Motor neuron (in vitro differentiated cells): ENCODE results near the gene HSPA1L. TPM values are rescaled to one million over a fixed set of nuclear protein-coding genes. Genes with fewer than 3 reads are reported as not detected.
A peak's percentile ranks its signal among the peaks of the same experiment; 100 is the strongest.
"Not testable (repeated sequence)": the region's sequence is repeated elsewhere in the genome, so short reads cannot be mapped to it uniquely, and the experiment has no call there.

ENCODE experiments used
- ATAC-seq, 8 experiments: fragments of 200-7000 bp; cut with Tn5 transposase; replicated peaks in 6 of 8; 2 replicates each; pipeline ENCODE4 v1.8.0; 2021; ENCODE audit warnings: mild to moderate bottlenecking in 8 of 8, moderate library complexity in 8 of 8
- H3K27ac ChIP-seq, 2 donors: fragments of 250-450 bp; sonication (Bioruptor Pico); 2 replicates each; pipeline ENCODE4 v1.9.0; 2021; ENCODE audit warnings: antibody characterized with exemption in 2 of 2, mild to moderate bottlenecking in 2 of 2, moderate library complexity in 1 of 2
- H3K4me1 ChIP-seq, 2 donors: fragments of 250-450 bp; sonication (Bioruptor Pico); replicated peaks in 1 of 2; 2 replicates each; pipeline ENCODE4 v1.6.1; 2021; ENCODE audit warnings: antibody characterized with exemption in 2 of 2, mild to moderate bottlenecking in 2 of 2, moderate library complexity in 1 of 2
- H3K4me3 ChIP-seq, 5 donors: fragments of 250-450 bp; sonication (Bioruptor Pico); 2 replicates each; pipeline ENCODE4 v1.9.0; 2021; ENCODE audit warnings: antibody characterized with exemption in 5 of 5, mild to moderate bottlenecking in 5 of 5, moderate library complexity in 4 of 5
- WGBS, 10 experiments: fragments of 450-650 bp; shearing (Covaris generic); methylation state at CpG; one replicate each; pipeline ENCODE4 v1.0.0; 2022; 5-methylcytosine and 5-hydroxymethylcytosine counted together
- in situ Hi-C, 9 experiments: fragments of 400-800 bp; cut with MboI; loops; one replicate each; pipeline ENCODE4 v1.15.0; 2021; ENCODE audit warnings: low sequenced_read_pairs in 9 of 9, low pct_unique_long_range_greater_than_20kb in 2 of 9; ENCODE audit not compliant: unreplicated experiment in 9 of 9
- total RNA-seq, 8 experiments: library from RNA; unstranded; fragments of 300-600 nt; gene quantifications; 2 replicates each; pipeline versions ENCODE4 v1.2.3 to v1.2.4, GENCODE V29; 2022

The HSPA1L gene
- total RNA-seq, 8 experiments from 2014 or later: 1.0 to 4.3 (median 3.1) TPM

- 3 to 83% (median 26%) methylated on average over 2 to 17 of the region's 39 CpGs; no CpG with 5 or more reads in 1 of the 10 experiments for WGBS, 10 experiments
- peaks cover 23 to 44% of the 10 kb centered on the region in 2 donors for H3K4me1 ChIP-seq
- peak overlapping the region; percentile 32 to 48 (median 39) for H3K4me3 ChIP-seq
- peak; percentile 10 to 53 (median 30) for ATAC-seq
- in situ Hi-C loops: no loop called here
- H3K27ac ChIP-seq: peak overlapping the region; percentile 62 to 80
These were observed 6.4 kb upstream of the HSPA1L start for GRCh38 chr6:31821301-31822035.

- peaks cover 15 to 37% of the 10 kb centered on the region in 2 donors for H3K4me1 ChIP-seq
- in situ Hi-C loops, H3K27ac ChIP-seq, ATAC-seq, H3K4me3 ChIP-seq: not testable (repeated sequence)
- WGBS, 10 experiments: 17 to 97% (median 90%) methylated on average over 2 to 7 of the region's 10 CpGs; no CpG with 5 or more reads in 1 of the 10 experiments
These were observed 5.3 kb upstream of the HSPA1L start for GRCh38 chr6:31820399-31820798.

GRCh38 chr6:31819871-31820299, 4.8 kb upstream of the HSPA1L start:
- peak overlapping the region in 1 of 5 donors; percentile 5 for H3K4me3 ChIP-seq
- no peak overlapping the region for H3K27ac ChIP-seq
- H3K4me1 ChIP-seq: peaks cover 15 to 37% of the 10 kb centered on the region in 2 donors
- in situ Hi-C loops: no loop called here
- no peak for ATAC-seq

- in situ Hi-C loops, ATAC-seq, H3K27ac ChIP-seq: not testable (repeated sequence)
- peak overlapping the region in 4 of 5 donors; percentile 9 to 27 (median 20) for H3K4me3 ChIP-seq
- 0 to 100% (median 13%) methylated on average over 1 to 7 of the region's 8 CpGs; no CpG with 5 or more reads in 3 of the 10 experiments for WGBS, 10 experiments
- H3K4me1 ChIP-seq: peaks cover 22 to 50% of the 10 kb centered on the region in 2 donors
These were observed 2.9 kb upstream of the HSPA1L start for GRCh38 chr6:31817929-31818511.

GRCh38 chr6:31817133-31817928, 2.2 kb upstream of the HSPA1L start:
- ATAC-seq: peak in 3 of 8 experiments; percentile 0 to 17 (median 5)
- peak overlapping the region in 4 of 5 donors; percentile 9 to 27 (median 20) for H3K4me3 ChIP-seq
- WGBS, 10 experiments: 0 to 100% (median 20%) methylated on average over 1 to 2 of the region's 37 CpGs; no CpG with 5 or more reads in 3 of the 10 experiments
- in situ Hi-C loops, H3K27ac ChIP-seq: not testable (repeated sequence)
- peaks cover 18 to 47% of the 10 kb centered on the region in 2 donors for H3K4me1 ChIP-seq

GRCh38 chr6:31814677-31815024, 432 bp downstream of the HSPA1L start:
- ATAC-seq: peak; percentile 13 to 69 (median 46)
- H3K4me1 ChIP-seq: peaks cover 10 to 33% of the 10 kb centered on the region in 2 donors
- peak overlapping the region; percentile 41 to 57 (median 50) for H3K4me3 ChIP-seq
- peak overlapping the region; percentile 83 to 92 for H3K27ac ChIP-seq
- in situ Hi-C loops: no loop called here
- WGBS, 10 experiments: 0% methylated on average over 3 of the region's 13 CpGs; no CpG with 5 or more reads in 9 of the 10 experiments

- H3K4me1 ChIP-seq: peaks cover 10 to 23% of the 10 kb centered on the region in 2 donors
- WGBS, 10 experiments: 83 to 100% (median 99%) methylated on average over 1 to 7 of the region's 7 CpGs; no CpG with 5 or more reads in 4 of the 10 experiments
- peak overlapping the region; percentile 83 to 92 for H3K27ac ChIP-seq
- ATAC-seq: no peak
- peak overlapping the region in 3 of 5 donors; percentile 44 to 56 (median 50) for H3K4me3 ChIP-seq
- in situ Hi-C loops: no loop called here
These were observed 1.6 kb downstream of the HSPA1L start for GRCh38 chr6:31813465-31813849.

GRCh38 chr6:31811645-31812044, 3.4 kb downstream of the HSPA1L start:
- H3K27ac ChIP-seq: no peak overlapping the region
- H3K4me3 ChIP-seq: no peak overlapping the region
- no peak for ATAC-seq
- in situ Hi-C loops: no loop called here
- WGBS, 10 experiments: 80 to 100% (median 89%) methylated on average over 1 to 12 of the region's 12 CpGs; no CpG with 5 or more reads in 4 of the 10 experiments
- H3K4me1 ChIP-seq: peaks cover 7 to 16% of the 10 kb centered on the region in 2 donors

- in situ Hi-C loops, H3K4me3 ChIP-seq, ATAC-seq, H3K27ac ChIP-seq: not testable (repeated sequence)
- 83 to 100% (median 92%) methylated on average over 4 to 10 of the region's 10 CpGs; no CpG with 5 or more reads in 3 of the 10 experiments for WGBS, 10 experiments
- peaks cover 7 to 16% of the 10 kb centered on the region in 2 donors for H3K4me1 ChIP-seq
These were observed 6.5 kb downstream of the HSPA1L start for GRCh38 chr6:31808599-31808998.

- Histone ChIP-seq H3K27ac (peak within 1 kb of the TSS; percentile 64 to 83), H3K4me1 (peaks cover 5 to 11% of the 10 kb centered on the region in 2 donors), H3K4me3 (peak within 1 kb of the TSS; percentile 42 to 75 (median 57))
- 0 to 4% (median 1%) methylated on average over 1 to 20 of the region's 51 CpGs; no CpG with 5 or more reads in 2 of the 10 experiments for WGBS, 10 experiments
- peak; percentile 96 to 98 (median 98) for ATAC-seq
- in situ Hi-C loops: no loop called here
These were observed 8.4 kb downstream of the HSPA1L start, which contains the start of gene LSM2 for GRCh38 chr6:31806470-31807272. LSM2 (minus strand) TSS chr6:31806966; CDS start chr6:31806757, 209 bp downstream.

GRCh38 chr6:31805939-31806469, 9.1 kb downstream of the HSPA1L start:
- H3K4me1 ChIP-seq: peaks cover 5 to 11% of the 10 kb centered on the region in 2 donors
- 0 to 35% (median 9%) methylated on average over 1 to 7 of the region's 7 CpGs; no CpG with 5 or more reads in 3 of the 10 experiments for WGBS, 10 experiments
- in situ Hi-C loops: no loop called here
- H3K27ac ChIP-seq: peak overlapping the region; percentile 64 to 83
- ATAC-seq: peak in 2 of 8 experiments; percentile 6 to 7
- peak overlapping the region; percentile 42 to 75 (median 57) for H3K4me3 ChIP-seq
